MCF 10A (cell line): ENCODE results near the gene NLRP14. TPM values are rescaled to one million over a fixed set of nuclear protein-coding genes. Genes with fewer than 3 reads are reported as not detected.

ENCODE experiments used
- BruUV-seq: library from RNA; stranded (reverse); fragments of 400-500 nt; replicated peaks from 2 replicates; lab custom pipeline; 2021; lab: Mats Ljungman, UMichigan
- CTCF ChIA-PET: fragments of 300-600 bp; sonication (Branson Sonifier 250); formaldehyde crosslinking; extraction: SDS; loops from one replicate; lab custom pipeline; 2021; ENCODE audit warnings: antibody characterized with exemption, inconsistent platforms; lab: Yijun Ruan, JAX
- POLR2A ChIA-PET: fragments of 300-600, 350-650 bp; sonication (Branson Sonifier 250); formaldehyde crosslinking; extraction: SDS; loops from one replicate; lab custom pipeline; 2020; ENCODE audit warnings: antibody characterized with exemption, inconsistent platforms; lab: Yijun Ruan, JAX
- DNase-seq: peaks from one replicate; pipeline ENCODE4 v3.0.0-alpha.2; 2018; ENCODE audit not compliant: unreplicated experiment
- H3K27ac Mint-ChIP-seq: one replicate; pipeline ENCODE4 v1.8.0; 2022; ENCODE audit warnings: mild to moderate bottlenecking, low read depth, mixed read lengths; ENCODE audit not compliant: unreplicated experiment
- H3K27me3 Mint-ChIP-seq: one replicate; pipeline ENCODE4 v1.8.0; 2022; ENCODE audit warnings: mixed read lengths; ENCODE audit not compliant: insufficient read depth, unreplicated experiment
- H3K36me3 Mint-ChIP-seq: one replicate; pipeline ENCODE4 v1.8.0; 2022; ENCODE audit warnings: mild to moderate bottlenecking, moderate library complexity, mixed read lengths; ENCODE audit not compliant: insufficient read depth, unreplicated experiment
- H3K4me1 Mint-ChIP-seq: one replicate; pipeline ENCODE4 v1.8.0; 2022; ENCODE audit warnings: mixed read lengths; ENCODE audit not compliant: insufficient read depth, unreplicated experiment
- H3K4me3 Mint-ChIP-seq: one replicate; pipeline ENCODE4 v1.8.0; 2022; ENCODE audit warnings: mild to moderate bottlenecking, moderate library complexity, mixed read lengths; ENCODE audit not compliant: unreplicated experiment
- H3K9me3 Mint-ChIP-seq: one replicate; pipeline ENCODE4 v1.8.0; 2022; ENCODE audit warnings: mixed read lengths; ENCODE audit not compliant: unreplicated experiment
- intact Hi-C: fragments of 100-400 bp; cut with micrococcal nuclease; formaldehyde crosslinking; loops from 2 replicates; pipeline ENCODE4 v1.14.1; 2022
- total RNA-seq: library from RNA; stranded (reverse); gene quantifications from 2 replicates; pipeline ENCODE4 v1.2.3, GENCODE V29; 2022
- TF ChIP-seq, protein P1 (sequence below): fragments of 200-600 bp; IDR thresholded peaks from one replicate; pipeline ENCODE4 v1.8.0; 2022; ENCODE audit warnings: antibody characterized with exemption, mild to moderate bottlenecking; ENCODE audit not compliant: unreplicated experiment

The NLRP14 gene
- total RNA-seq, 1 experiment from 2014 or later, result not detected

DNA sequence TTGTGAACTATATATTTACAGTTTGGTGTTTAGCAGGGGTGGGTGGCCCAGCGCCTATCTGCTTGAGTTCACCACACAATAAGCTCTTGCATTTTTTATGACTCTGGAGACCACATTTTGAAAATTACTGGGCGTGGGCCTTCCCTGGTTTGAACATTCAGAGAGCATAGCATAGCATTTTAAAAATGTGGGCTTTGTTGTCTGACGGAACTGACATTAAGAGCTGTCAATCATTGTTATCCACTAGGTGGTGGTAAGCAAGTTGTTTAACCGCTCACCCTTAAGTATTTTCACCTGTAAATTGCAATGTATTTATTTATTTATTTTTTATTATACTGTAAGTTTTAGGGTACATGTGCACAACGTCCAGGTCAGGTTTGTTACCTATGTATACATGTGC, 1.0 kb downstream of the NLRP14 start:
- Mint-ChIP-seq H3K36me3 (peaks cover 7% of the 10 kb centered on the region), H3K27me3 (no peaks in the 10 kb centered on the region), H3K27ac (no peak overlapping the region), H3K4me3 (no peak overlapping the region), H3K4me1 (peaks cover 5% of the 10 kb centered on the region), H3K9me3 (no peaks in the 10 kb centered on the region)
- CTCF ChIA-PET, result interaction anchor here (0.8 to 1.2 kb wide), 2 partner anchors 15 to 321 kb away, joined by 3 to 4 read pairs; no protein-coding TSS in a partner anchor
- TF ChIP-seq, protein P1, sequence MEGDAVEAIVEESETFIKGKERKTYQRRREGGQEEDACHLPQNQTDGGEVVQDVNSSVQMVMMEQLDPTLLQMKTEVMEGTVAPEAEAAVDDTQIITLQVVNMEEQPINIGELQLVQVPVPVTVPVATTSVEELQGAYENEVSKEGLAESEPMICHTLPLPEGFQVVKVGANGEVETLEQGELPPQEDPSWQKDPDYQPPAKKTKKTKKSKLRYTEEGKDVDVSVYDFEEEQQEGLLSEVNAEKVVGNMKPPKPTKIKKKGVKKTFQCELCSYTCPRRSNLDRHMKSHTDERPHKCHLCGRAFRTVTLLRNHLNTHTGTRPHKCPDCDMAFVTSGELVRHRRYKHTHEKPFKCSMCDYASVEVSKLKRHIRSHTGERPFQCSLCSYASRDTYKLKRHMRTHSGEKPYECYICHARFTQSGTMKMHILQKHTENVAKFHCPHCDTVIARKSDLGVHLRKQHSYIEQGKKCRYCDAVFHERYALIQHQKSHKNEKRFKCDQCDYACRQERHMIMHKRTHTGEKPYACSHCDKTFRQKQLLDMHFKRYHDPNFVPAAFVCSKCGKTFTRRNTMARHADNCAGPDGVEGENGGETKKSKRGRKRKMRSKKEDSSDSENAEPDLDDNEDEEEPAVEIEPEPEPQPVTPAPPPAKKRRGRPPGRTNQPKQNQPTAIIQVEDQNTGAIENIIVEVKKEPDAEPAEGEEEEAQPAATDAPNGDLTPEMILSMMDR, result no peak
- POLR2A ChIA-PET, result interaction anchor here (1.1 to 2.3 kb wide), 2 partner anchors 29 to 95 kb away, joined by 6 to 12 read pairs; partner anchors contain the start of gene ZNF215
- no peak for DNase-seq
- no TSS peak for BruUV-seq
- intact Hi-C loops, result no loop called here

DNA sequence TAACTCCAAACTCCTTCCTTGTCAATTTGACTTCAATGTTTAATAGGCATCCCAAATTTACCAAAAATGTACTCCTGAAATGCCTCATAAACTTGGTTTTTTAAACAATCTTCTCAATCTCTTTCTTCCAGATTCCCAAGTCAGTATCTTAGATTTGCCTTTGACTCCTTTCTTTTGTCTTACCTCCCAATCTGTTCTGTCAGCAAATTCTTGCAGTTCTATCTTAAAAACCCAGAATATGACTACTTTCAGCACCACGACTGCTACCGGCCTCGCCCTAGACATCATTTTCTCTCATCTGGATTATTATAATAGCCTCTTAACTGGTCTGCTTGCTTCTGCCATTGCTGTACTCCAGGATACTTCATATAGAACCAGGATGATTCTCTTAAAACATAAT, 7.9 kb downstream of the NLRP14 start:
- H3K9me3 Mint-ChIP-seq, result no peaks in the 10 kb centered on the region
- TF ChIP-seq, protein P1, result no peak
- no TSS peak for BruUV-seq
- no peak overlapping the region for H3K27ac Mint-ChIP-seq
- intact Hi-C loops, result no loop called here
- POLR2A ChIA-PET, result no interaction called here
- no peak overlapping the region for H3K4me3 Mint-ChIP-seq
- H3K4me1 Mint-ChIP-seq, result no peaks in the 10 kb centered on the region
- DNase-seq, result no peak
- peaks cover 11% of the 10 kb centered on the region for H3K27me3 Mint-ChIP-seq
- CTCF ChIA-PET, result no interaction called here
- H3K36me3 Mint-ChIP-seq, result no peaks in the 10 kb centered on the region

DNA sequence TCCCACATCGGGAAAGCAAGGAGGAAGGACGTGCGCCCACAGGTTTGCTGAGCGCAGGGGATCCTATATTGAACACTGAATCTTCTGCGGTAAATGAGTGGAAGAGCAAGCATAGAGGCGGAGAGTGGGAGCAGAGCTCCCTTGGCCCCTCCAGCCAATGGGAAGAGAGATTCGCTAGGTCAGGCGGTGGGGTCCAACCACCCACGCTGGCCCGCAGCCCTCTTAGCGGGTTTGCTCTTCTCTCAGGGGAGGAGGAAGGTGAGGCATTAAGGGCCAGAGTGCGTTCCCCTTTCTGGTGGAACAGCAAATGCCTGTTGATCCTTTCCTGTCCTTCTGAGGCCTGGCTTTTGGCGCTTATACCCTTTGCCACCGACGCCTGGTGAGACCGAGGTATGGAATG, 10.6 kb downstream of the NLRP14 start:
- CTCF ChIA-PET, result interaction anchor here (0.6 kb wide), 2 partner anchors 23 to 348 kb away, joined by 3 to 4 read pairs; partner anchors contain the start of gene MRPL17

DNA sequence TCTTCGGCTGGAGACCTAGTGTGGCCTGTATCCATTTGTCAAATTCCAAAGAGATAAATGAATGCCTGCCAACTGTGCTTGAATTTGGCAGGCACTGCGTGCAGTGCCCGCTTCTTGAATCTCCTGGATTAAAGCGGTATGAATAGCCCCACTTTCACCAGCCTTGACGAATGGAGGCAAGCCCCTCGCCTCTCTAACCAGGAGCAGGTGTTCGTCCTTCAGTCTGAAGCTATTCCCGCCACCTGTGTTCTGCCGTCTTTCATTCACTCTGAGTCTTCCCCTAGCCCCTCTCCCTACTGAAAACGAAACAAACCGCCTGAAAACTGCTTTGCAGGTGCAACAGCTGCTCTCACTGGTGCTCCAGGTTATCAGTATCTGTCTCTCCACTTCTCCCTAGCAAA, 11.2 kb downstream of the NLRP14 start:
- TF ChIP-seq, protein P1, result no peak
- Mint-ChIP-seq H3K36me3 (no peaks in the 10 kb centered on the region), H3K27me3 (peaks cover 11% of the 10 kb centered on the region), H3K9me3 (no peaks in the 10 kb centered on the region), H3K27ac (no peak overlapping the region), H3K4me3 (no peak overlapping the region), H3K4me1 (no peaks in the 10 kb centered on the region)
- POLR2A ChIA-PET, result no interaction called here
- intact Hi-C loops, result no loop called here
- DNase-seq, result no peak
- BruUV-seq, result no TSS peak
- CTCF ChIA-PET, result interaction anchor here (0.6 kb wide), 2 partner anchors 23 to 348 kb away, joined by 3 to 4 read pairs; partner anchors contain the start of gene MRPL17

More for the DNA sequence above, 10.6 kb downstream of the NLRP14 start:
- Mint-ChIP-seq H3K27ac (no peak overlapping the region), H3K9me3 (no peaks in the 10 kb centered on the region), H3K4me1 (no peaks in the 10 kb centered on the region), H3K36me3 (no peaks in the 10 kb centered on the region), H3K27me3 (peaks cover 11% of the 10 kb centered on the region), H3K4me3 (no peak overlapping the region)
- intact Hi-C loops, result no loop called here
- DNase-seq, result no peak
- BruUV-seq, result no TSS peak
- POLR2A ChIA-PET, result interaction anchor here (0.6 to 0.7 kb wide), 2 partner anchors 109 to 177 kb away, joined by 4 to 5 read pairs; no protein-coding TSS in a partner anchor
- TF ChIP-seq, protein P1, result no peak
